HG03025 (cell line): ENCODE measurements around the gene C2CD2.

ENCODE experiments used
- ATAC-seq: cut with Tn5 transposase; IDR thresholded peaks from one replicate; pipeline ENCODE4 v1.9.1; 2021; ENCODE audit warnings: mild to moderate bottlenecking, moderate library complexity; ENCODE audit not compliant: unreplicated experiment, low FRiP score

The C2CD2 gene

DNA sequence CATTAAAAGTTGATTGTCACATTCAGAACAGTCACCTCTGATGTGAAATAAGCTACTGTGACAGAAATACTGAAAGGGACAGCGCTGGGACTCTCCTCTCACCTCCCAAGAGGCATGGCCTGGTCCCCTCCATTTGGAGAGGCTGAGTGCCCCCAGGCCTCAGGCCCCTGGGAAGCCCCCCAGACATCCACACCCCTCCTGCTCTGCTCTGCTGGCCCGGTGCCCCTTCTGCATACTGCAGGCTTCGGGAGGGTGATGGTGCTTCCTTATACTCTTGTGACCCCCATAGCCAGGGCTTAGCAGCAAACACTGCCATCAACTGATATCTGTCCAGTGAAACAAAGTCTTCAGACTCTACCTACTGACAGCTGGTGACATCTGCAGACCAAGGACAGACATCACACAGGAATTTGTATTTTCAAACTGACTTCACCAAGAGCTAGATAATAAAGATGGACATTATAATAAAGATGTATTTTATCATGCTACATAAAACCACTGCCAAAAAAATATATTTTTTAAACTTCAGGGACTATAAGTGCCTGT is 36.9 kb downstream of the C2CD2 start:
- ATAC-seq, result no peak

DNA sequence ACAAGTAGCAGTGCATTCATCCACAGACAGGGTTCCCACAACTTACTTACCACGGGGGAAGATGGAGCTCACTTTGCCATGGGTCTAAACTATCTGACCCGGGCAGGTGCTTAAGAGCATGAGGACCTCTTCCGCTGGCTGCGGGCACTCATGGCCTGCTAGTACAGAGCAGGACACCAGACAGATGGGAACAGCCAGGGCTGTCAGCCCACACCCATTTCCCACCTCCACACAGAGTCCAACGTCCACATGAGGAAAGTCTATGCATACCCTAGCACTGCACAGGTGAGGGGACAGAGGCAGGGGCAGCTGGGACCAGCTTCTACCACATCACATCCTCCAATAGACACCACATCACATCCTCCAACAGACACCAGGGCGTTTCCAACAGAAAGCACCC is 38.9 kb downstream of the C2CD2 start:
- no peak for ATAC-seq

DNA sequence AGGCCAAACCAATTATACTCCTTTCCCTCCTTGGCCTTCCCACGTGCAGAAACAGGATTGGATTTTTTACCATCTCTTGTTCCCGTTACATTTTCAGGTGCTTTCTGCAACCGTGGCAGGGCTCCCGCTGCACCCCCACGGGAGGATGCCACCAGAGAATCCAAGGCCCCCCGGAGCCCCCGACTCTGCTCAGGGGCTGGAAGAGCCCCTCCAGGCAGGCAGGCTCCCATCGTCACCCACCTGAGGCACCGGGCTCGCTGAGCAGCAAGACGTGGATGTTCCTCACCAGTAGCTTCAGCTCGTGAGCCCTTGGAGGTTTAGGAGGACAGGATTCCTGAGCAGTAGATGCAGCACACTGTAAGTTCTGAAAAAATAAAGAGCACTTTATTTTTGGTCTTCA is 39.5 kb downstream of the C2CD2 start:
- ATAC-seq, result no peak

DNA sequence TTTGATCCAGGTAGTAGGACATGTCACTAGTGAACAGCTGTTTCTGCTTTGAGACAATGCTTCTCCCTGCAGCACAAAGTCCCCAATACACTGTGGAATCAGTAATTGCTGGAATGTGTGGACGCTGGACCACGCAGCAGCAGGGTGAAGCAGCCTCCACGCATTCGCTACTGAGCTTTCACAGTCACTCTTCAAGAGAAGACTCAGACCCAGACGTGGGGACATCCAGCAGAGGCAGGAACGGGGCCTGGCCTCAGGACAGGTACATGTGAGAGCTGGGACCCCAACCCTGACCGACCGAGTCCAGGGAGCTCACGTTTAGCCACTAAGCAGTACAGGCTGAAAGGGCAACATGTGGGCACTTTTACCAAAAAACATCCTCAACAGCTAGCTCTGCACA is 40.6 kb downstream of the C2CD2 start:
- ATAC-seq, result no peak

DNA sequence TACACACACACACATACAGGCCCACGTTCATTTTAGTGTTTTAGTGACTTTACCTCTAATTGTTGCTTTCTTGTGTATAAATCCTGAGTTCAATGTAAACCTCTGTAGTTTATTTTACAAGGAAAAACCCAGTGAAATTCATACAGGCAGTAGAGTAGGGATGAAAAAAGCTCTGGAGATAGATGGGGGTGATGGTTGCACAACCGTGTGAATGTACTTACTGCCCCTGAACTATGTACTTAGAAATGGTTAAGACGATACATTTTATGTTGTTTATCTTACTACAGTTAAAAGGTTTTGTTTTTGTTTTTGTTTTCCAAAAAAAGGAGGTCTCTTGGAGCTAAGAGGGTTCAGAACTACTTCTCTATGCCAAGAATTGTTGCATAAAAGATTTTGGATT is 45.0 kb downstream of the C2CD2 start:
- ATAC-seq, result no peak

DNA sequence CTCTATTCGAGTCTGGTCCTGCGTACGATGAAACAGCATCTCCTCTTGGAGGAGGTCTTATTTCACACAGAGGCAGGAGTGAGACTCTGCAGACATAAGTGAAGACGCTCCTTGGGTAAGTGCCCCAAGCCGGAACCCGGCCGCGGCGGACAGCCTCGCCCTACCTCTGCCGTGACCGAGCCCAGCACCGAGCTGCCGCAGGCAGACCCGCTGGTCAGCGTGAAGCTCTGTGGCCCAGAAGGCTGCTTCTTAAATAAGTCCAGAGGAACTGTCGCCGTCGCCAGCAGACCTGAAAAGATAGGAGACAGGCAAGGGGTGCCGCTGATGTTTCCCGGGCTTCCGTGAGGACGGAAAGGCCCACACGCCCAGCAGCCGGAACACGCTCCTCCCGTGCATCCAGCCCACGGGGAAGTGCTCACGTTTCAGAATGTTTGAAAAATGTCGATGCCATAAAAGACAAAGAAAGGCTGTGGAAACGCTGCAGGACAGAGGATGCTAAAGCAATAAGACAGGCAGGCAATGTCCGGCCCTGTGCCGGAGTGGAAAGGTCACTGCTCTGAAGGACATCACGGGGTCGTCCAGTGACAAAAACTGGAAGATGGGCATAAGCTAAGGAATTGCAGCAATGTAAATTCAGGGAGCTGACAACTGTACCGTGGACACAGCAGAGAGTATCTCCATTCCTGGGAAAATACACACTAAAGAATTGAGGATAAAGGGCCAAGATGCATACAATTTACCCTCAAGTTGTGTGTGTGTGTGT is 46.1 kb downstream of the C2CD2 start:
- ATAC-seq, result no peak

DNA sequence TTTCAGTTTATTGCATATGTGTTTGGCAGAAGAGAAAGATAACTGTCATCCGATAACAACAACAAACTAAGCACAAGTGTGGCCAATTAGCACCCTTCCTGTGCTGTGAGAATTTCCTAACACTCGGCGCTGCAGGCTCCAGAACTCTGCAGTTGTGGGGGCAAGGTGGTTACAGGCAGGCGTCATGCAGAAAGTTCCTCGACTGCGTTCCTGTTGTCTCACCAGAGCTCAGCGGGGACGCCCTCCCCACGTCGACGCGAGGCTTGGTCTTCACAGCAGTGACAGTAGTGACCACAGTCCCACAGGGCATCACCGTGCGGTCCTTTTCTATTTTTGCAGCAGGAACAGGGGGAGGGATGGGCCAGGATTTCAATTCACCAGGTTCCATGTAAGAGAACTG is 47.0 kb downstream of the C2CD2 start:
- no peak for ATAC-seq

DNA sequence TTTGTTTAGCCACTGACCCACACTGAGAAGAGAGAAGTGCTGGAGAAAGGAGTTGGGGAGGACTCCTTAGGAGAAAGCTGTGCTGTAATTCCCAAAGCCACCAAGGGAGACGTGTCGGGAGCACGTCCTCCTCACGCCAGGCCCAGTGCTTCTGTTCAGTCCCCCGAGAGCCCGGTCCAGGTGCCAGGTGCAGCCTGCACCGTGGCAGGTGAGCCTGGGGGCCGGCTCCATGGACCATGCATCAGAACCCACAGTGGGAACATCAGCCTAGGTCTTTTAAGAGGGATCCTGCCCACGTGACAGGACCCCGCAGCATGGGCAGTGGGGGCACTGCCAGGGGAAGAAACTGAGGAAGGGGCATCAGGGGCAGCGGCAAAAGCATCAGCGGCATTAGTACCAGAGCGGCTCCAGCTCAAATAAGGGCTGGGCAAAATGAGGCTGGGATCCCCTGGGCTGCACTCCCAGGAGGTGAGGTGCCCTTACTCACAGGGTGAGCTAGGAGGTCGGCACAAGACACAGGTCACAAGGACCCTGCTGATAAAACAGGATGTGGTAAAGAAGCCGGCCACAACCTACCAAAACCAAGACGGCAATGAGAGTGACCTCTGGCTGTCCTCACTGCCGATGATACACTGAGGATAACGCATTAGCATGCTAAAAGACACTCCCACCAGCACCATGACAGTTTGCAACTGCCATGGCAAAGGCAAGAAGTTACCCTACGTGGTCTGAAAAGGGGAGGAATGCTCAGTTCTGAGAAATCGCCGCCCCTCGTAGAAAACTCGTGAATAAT is 50.1 kb downstream of the C2CD2 start:
- no peak for ATAC-seq

DNA sequence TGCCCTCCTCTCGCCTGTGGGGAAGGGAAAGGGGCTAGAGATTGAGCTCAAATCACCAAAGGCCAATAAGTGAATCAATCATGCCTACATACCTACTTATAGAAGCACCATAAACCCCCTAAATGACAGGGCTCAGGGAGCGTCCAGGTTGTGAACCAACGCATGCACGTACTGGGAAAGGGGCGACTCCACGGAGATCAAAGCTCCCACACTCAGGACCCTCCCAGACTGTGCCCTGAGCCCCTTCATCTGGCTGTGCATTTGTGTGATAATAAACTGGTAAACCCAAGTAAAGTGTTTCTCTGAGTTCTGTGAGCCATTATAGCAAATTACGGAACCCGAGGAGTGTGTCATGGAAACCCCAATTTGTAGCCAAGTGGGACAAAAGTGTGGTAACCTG is 50.9 kb downstream of the C2CD2 start:
- ATAC-seq, result no peak

DNA sequence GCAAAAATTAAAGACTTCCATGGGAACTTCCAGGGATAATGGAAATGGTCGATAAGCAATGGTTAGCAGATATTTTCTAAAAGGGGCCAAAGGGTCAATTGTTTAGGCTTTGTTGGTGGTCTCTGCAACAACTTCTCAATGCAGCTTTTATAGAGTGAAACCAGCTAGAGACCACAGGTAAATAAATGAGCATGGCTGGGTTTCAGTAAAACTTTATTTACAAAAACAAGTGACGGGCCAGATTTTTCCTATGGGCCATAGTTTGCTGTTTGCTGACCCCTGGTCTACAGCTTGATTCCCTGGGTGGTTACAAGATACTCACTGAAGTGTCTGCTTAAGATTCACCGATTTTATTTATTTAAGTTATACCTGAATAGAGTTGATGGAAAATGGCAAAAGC is 52.0 kb downstream of the C2CD2 start:
- no peak for ATAC-seq

DNA sequence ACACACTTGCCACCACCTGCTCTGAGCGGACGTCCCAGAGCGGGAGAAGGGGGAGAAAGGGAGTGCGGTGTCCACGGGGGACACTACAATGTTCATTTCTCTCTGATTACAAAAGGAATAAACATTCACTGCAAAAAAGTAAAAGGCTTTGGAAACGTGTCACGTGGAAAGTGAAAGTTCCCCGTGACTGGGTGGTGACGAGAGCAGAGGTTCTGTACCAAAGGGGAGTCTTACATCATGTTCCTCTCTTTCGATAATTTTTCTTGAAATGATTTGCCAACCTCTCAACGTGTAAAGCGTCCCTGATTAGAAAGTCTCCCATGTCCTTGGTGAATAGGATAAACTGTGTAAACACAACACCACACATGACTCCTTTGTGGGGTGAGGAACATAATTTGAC is 52.7 kb downstream of the C2CD2 start:
- ATAC-seq, result no peak

DNA sequence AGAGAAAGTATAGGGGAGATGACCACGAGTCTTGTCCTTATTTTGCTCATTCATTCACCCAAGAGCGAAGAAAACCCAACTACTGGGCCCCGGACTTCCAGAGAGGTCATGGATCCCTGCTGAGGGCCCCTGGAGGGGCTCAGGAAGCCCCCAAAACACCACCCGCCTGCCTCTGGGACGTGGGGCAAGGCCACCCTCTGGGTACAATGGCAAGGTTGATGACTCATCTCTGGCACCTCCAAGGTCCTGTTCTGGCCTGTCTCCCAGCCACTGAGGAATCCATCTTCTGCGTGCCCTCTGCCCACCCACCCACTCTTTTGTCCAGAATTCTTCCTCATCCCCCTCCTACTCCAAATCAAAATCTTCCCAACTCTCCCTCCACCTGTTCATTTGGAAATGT is 53.4 kb downstream of the C2CD2 start:
- ATAC-seq, result no peak

DNA sequence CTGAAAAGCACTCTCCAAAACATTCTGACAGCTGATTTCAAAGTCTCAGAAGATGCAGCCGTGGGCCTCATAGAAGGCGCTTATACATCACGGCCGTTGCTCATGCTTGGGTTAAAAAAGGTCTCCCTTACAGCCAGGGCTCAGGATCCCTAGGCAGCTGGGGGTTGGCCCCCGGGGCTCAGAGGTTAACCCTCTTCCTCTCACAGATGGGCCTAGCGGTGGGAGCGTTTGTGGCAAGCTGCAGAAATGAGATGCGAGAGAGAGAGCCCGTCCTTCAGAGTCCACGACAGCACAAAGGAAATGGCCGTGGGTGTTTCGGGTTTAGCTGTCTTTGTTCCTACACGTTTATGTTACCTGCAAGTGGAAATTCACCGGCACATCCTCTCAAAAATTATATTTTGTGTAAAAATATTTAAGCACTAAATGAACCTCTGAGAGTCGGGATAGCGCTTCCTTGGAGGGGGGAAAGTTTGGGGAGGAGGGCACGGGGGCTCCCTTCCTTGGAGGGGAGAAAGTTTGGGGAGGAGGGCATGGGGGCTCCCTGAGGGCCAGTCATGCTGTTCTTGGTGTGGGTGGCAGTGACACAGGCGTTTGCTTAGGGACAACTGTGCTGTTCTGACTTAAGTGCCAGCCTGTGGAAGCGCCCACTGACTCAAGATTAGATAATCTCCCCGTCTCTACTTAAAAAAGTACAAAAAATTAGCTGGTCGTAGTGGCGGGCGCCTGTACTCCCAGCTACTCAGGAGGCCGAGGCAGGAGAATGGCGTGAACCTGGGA is 54.2 kb downstream of the C2CD2 start:
- no peak for ATAC-seq

DNA sequence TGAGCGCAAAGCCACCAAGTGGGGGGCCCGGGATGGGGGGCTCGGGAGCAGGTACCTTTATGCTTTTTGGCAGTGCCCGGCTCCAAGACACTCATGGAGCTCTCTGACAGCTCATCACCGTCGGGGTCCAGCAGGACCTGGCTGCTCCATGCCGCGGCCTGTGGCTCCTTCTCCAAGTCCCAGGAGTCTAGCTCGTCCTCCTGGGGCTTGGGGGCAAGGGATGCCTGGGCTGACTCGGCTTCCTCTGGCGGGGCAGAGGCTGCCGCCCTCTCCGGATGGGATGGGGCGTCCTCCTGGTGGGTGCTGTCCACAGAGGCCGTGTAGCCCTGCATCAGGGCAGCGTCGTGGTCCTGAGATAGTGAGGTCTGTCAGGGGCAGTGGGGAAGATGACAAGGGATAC is 54.8 kb downstream of the C2CD2 start:
- no peak for ATAC-seq

DNA sequence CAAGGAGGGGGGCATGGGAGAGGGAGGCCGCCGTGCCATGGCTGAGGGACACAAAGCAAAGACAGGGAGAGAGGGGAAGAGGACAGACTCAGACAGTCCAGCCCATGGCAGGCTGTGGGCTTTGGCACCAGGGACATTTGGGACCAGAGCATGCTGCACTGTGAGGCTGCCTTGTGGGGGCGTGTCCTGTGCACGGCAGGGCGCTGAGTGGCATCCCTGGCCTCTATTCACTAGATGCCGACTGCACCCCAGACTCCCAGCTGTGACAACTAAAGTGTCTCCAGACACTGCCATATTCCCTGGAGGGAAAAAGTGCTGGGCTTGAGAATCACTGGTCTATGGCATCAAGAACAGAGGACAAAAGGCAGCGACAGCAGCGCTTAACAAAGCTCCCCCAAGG is 56.1 kb downstream of the C2CD2 start:
- ATAC-seq, result no peak

DNA sequence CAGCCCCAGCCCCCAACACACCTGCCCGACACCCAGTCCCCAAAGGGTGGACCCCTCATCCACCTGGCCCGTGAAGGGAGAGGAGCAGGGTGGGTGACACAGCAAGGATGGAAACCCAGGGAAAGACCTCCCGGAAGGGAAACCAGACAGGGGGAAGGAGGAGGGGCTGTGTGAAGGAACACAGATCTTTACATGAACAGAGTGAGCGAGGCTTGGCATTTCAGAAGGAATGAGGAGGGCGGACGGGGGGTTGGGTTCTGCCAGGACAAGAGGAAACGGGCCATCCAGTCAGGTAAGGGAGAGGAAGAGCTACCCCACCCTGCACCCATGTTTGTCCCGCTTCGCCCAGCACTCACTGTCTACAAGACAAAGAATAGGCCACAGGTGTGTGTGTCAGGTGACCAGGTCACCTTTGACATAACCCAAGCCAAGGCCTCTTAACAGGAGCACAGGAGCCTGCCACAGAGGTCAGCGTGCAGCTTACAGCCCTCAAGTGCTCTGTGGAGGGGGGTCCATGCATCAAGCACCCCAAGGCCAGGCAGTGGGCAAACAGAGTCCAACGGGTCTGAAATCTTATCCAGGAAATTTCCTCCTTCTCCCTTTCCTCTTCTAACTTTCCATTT is 56.7 kb downstream of the C2CD2 start:
- no peak for ATAC-seq

DNA sequence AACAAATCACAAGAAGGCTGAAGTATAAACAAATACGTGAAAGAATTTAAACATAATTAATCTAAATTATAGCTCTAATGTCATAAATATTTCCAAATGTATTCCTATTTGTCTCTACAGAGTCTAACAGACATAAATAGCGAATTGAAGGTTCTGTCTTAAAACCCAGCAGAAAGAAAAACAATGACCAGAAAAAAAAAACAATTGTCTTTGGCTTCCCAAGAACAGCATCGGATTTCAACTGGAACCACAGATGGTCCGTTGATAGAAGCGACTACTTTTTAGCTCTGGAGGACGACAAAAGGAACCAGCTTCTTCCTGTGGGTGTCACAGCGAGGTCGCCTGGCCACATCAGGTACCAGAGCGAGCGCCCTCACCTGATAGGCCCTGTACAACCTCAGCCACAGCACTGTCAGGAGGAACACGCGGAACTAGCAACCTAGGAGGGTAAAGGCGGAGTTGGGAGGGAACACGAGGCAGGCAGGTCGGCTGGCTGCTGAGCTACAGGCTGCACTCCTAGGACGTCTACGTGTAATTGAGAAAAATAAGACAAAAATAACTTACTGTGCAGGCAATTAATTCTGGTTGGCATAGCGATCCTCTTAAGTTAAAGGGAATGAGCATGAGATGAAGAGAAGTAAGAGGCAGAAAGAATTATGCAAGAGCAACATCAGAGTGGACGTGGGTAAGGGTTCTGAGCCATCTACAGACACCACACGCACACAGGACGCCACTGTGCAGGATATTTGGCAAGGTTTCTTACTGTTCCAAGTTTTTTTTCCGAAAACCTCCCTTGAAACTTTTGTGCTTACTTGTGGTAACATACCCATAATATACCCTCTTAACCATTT is 58.0 kb downstream of the C2CD2 start:
- no peak for ATAC-seq

DNA sequence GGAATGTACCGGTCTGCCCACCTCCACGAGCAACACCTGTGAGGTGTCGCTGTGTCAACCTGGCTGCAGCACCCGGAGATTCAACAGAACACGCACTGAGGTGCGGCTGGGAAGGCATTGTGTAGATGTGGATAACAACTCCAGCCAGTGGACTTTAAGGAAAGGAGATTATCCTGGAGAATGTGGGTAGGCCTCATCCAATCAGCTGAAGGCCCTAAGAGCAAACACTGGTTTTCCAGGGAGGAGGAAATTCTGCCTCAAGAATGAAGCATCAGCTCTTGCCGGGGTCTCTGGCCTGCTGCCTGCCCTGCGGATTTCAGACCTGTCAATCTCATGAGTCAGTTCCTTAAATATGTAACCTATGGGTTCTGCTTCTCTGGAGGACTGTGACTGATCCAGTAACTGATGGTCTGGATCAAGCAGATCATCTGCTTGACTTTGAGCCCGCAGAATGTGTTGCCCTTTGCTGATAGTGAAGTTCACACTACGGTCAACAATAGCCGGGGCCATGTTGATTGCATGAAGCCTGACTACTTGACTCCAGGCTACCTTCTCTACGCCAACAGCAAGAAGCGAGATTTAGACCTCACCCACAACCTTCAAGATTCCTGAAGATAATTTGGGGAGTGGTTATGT is 58.8 kb downstream of the C2CD2 start:
- no peak for ATAC-seq

DNA sequence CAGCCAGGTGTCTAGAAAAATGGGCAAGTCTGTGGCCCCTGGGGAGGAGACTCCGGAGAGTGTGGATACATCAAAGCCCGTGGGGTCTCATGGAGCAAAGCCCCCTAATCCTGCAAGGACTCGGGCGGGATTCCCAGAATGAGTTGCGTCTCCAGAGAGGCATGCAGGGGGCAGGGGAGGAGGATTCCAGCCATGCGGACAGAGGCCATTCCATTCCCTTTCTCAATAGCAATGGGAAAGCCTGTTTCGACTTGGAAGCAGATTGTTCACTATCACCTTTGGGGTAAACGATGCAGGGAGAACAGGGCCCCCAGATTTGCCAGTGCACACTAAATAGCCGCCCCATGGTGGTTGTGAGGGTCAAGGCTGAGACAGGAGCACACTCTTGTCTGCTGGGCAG is 59.3 kb downstream of the C2CD2 start:
- ATAC-seq, result no peak
